Body of pancreas (tissue), 4 donors: ENCODE data around the gene EMILIN2.

Experiments used
- POLR2A ChIP-seq, 3 donors: fragments of 450-650 bp; IDR thresholded peaks; one replicate each; pipeline ENCODE4 v1.6.1; 2016; ENCODE audit warnings: antibody characterized with exemption in 3 of 3, mild to moderate bottlenecking in 2 of 3
- TF ChIP-seq, protein P1 (sequence below), 7 experiments: fragments of 450-650 bp in 4 of 7; fragments of 200-600 bp in 3 of 7; sonication (generic) in 3 of 7; IDR thresholded peaks; one replicate each; pipeline ENCODE4 v1.5.1; 2016 to 2019; ENCODE audit warnings: antibody characterized with exemption in 7 of 7

DNA sequence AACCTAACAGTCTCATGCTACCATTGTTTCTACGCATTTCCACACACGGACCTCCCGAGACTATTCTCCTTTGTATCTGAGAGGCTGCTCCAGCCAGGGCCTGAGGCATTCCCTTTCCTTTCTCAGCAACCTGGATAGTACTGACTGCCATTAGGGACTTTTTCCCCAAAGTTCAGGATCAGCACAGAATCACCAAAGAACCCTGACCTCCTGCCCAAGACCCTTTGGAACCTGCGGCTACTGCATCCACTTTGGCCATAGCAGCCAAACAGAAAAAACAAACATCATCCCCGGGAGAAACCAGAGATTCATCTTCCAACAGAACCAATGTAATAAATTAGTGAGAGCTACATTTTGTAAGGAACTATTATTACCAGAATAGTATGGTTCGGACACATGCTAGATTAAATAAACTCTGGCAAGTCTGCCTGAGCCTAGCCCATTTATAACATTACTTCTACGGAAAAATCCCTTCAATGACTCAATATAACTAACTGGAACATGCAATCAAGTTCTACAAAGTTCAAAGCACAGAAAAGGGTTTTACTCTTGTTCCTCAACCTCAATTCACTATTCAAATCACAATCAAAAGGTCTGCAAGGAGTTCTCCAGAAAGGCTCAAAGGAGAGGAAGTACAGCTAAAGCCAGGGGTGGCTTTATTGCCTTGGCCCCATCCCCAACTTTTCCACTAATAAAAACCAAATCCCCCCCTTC lies 114.3 kb downstream of the EMILIN2 start:
- TF ChIP-seq POLR2A (IDR thresholded peaks at IDR 0.05), result no peak
- TF ChIP-seq, protein P1, sequence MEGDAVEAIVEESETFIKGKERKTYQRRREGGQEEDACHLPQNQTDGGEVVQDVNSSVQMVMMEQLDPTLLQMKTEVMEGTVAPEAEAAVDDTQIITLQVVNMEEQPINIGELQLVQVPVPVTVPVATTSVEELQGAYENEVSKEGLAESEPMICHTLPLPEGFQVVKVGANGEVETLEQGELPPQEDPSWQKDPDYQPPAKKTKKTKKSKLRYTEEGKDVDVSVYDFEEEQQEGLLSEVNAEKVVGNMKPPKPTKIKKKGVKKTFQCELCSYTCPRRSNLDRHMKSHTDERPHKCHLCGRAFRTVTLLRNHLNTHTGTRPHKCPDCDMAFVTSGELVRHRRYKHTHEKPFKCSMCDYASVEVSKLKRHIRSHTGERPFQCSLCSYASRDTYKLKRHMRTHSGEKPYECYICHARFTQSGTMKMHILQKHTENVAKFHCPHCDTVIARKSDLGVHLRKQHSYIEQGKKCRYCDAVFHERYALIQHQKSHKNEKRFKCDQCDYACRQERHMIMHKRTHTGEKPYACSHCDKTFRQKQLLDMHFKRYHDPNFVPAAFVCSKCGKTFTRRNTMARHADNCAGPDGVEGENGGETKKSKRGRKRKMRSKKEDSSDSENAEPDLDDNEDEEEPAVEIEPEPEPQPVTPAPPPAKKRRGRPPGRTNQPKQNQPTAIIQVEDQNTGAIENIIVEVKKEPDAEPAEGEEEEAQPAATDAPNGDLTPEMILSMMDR (IDR thresholded peaks at IDR 0.05), result no peak
